ENCODE data around the gene NSD2.

- TF ChIP-seq, protein P1, sequence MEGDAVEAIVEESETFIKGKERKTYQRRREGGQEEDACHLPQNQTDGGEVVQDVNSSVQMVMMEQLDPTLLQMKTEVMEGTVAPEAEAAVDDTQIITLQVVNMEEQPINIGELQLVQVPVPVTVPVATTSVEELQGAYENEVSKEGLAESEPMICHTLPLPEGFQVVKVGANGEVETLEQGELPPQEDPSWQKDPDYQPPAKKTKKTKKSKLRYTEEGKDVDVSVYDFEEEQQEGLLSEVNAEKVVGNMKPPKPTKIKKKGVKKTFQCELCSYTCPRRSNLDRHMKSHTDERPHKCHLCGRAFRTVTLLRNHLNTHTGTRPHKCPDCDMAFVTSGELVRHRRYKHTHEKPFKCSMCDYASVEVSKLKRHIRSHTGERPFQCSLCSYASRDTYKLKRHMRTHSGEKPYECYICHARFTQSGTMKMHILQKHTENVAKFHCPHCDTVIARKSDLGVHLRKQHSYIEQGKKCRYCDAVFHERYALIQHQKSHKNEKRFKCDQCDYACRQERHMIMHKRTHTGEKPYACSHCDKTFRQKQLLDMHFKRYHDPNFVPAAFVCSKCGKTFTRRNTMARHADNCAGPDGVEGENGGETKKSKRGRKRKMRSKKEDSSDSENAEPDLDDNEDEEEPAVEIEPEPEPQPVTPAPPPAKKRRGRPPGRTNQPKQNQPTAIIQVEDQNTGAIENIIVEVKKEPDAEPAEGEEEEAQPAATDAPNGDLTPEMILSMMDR (IDR thresholded peaks at IDR 0.05; ENCODE audit: poor library complexity, severe bottlenecking): no peak
- no peak for TF ChIP-seq RAD21 (conservative IDR thresholded peaks at IDR 0.05)
- TF ChIP-seq, protein P2, sequence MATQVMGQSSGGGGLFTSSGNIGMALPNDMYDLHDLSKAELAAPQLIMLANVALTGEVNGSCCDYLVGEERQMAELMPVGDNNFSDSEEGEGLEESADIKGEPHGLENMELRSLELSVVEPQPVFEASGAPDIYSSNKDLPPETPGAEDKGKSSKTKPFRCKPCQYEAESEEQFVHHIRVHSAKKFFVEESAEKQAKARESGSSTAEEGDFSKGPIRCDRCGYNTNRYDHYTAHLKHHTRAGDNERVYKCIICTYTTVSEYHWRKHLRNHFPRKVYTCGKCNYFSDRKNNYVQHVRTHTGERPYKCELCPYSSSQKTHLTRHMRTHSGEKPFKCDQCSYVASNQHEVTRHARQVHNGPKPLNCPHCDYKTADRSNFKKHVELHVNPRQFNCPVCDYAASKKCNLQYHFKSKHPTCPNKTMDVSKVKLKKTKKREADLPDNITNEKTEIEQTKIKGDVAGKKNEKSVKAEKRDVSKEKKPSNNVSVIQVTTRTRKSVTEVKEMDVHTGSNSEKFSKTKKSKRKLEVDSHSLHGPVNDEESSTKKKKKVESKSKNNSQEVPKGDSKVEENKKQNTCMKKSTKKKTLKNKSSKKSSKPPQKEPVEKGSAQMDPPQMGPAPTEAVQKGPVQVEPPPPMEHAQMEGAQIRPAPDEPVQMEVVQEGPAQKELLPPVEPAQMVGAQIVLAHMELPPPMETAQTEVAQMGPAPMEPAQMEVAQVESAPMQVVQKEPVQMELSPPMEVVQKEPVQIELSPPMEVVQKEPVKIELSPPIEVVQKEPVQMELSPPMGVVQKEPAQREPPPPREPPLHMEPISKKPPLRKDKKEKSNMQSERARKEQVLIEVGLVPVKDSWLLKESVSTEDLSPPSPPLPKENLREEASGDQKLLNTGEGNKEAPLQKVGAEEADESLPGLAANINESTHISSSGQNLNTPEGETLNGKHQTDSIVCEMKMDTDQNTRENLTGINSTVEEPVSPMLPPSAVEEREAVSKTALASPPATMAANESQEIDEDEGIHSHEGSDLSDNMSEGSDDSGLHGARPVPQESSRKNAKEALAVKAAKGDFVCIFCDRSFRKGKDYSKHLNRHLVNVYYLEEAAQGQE (IDR thresholded peaks at IDR 0.05; ENCODE audit: borderline replicate concordance): no peak
- no peak for TF ChIP-seq EZH2 (IDR thresholded peaks at IDR 0.05; ENCODE audit: borderline replicate concordance, insufficient read depth, low read length, poor library complexity, severe bottlenecking)
- no peak for TF ChIP-seq POLR2AphosphoS5 (IDR thresholded peaks at IDR 0.05)
- no peak for TF ChIP-seq TAF1 (IDR thresholded peaks at IDR 0.05; ENCODE audit: low read depth)
- TF ChIP-seq EP300 (conservative IDR thresholded peaks at IDR 0.05; ENCODE audit: poor library complexity, severe bottlenecking): no peak
- TF ChIP-seq MXI1 (conservative IDR thresholded peaks at IDR 0.05; ENCODE audit: poor library complexity, severe bottlenecking): no peak
- no peak for TF ChIP-seq SMC3 (conservative IDR thresholded peaks at IDR 0.05; ENCODE audit: poor library complexity)
These were observed 120.6 kb downstream of the NSD2 start for GRCh38 chr4:1991596-1992434.
